Neuron (in vitro differentiated cells): ENCODE data around the gene SBK3.
"Not testable (repeated sequence)": the region's sequence is repeated elsewhere in the genome, so short reads cannot be mapped to it uniquely, and the experiment has no call there.

Source experiments
- H2AFZ ChIP-seq: one replicate; pipeline ENCODE4 v1.6.1; 2013; ENCODE audit warnings: low read depth, mild to moderate bottlenecking, inconsistent platforms, low read length, moderate library complexity
- H3K27me3 ChIP-seq: one replicate; pipeline ENCODE4 v1.6.1; 2013; ENCODE audit warnings: low read length; ENCODE audit not compliant: insufficient read depth
- H3K36me3 ChIP-seq: one replicate; pipeline ENCODE4 v1.6.1; 2013; ENCODE audit warnings: low read length; ENCODE audit not compliant: insufficient read depth
- H3K4me1 ChIP-seq: one replicate; pipeline ENCODE4 v1.6.1; 2013; ENCODE audit warnings: low read length; ENCODE audit not compliant: insufficient read depth
- H3K4me3 ChIP-seq: 2 replicates; pipeline ENCODE4 v1.5.1; 2013; ENCODE audit warnings: mild to moderate bottlenecking, low read length, moderate library complexity
- H3K9me3 ChIP-seq: one replicate; pipeline ENCODE4 v1.6.1; 2013; ENCODE audit warnings: low read length

SBK3 gene, protein sequence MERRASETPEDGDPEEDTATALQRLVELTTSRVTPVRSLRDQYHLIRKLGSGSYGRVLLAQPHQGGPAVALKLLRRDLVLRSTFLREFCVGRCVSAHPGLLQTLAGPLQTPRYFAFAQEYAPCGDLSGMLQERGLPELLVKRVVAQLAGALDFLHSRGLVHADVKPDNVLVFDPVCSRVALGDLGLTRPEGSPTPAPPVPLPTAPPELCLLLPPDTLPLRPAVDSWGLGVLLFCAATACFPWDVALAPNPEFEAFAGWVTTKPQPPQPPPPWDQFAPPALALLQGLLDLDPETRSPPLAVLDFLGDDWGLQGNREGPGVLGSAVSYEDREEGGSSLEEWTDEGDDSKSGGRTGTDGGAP

DNA sequence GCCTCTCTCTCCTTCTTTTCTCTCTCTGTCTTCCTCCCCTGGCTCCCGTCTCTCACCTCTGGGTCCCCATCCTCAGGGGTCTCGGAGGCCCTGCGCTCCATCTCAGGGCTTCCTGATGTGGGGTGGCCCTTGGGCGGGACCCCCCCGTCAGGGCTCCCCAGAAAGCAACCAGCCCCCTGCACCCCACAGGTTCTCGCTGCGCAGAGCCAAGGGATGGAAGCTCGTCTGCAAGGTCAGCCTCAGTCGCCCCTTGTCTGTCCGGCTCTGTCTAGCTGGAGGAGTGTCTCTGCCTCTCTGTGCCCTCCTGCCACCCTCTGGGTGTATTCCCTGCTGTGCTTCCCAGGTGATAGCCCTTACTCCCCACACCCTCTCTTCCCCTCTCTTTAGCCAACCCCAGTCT lies at the start of gene SBK3:
Gene SBK3 (minus strand): TSS at position 101 of the 400 bp plus-strand sequence. CDS start 0 bp downstream, at position 101.
- H3K9me3 ChIP-seq, result no peaks in the 10 kb centered on the region
- no peak within 1 kb of the TSS for H3K4me3 ChIP-seq
- H3K4me1 ChIP-seq, result peaks cover 26% of the 10 kb centered on the region
- H3K27me3 ChIP-seq, result no peaks in the 10 kb centered on the region
- H2AFZ ChIP-seq, result peak within 1 kb of the TSS; percentile 18
- no peaks in the 10 kb centered on the region for H3K36me3 ChIP-seq

DNA sequence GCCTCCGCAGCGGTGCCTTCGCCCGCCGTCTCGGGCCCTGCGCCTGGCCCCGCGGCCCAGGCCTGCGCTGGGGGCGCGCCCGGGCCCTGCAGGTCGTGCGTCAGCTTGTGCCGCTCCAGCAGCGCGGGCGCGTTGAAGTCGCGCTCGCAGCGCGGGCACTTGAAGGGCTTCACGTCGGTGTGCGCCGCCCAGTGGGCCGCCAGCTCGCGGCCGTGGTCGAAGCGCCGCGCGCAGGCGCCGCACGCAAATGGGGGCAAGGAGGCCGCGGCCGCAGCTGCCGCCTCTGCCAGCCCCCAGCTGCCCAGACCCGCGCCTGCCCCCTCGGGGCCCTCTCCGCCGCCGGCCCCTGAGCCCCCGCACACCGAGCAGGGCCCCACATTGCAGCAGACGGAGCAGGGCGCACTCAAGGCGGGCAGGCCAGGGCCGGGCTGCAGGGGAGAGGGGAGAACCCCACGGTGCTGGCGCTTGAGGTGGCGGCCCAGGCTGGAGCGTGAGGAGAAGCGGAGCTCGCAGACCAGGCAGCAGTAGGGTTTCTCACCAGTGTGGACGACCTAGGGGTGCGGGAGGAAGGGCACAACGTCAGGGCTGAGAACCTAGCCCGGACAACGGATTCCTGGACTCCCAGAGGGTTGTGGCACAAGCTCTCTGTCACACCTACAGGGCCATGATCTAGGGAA lies 47.9 kb upstream of the SBK3 start:
- H3K9me3 ChIP-seq, result peaks cover 6% of the 10 kb centered on the region
- H2AFZ ChIP-seq, result no peak overlapping the region
- peaks cover 51% of the 10 kb centered on the region for H3K36me3 ChIP-seq
- H3K4me3 ChIP-seq, result no peak overlapping the region
- H3K4me1 ChIP-seq, result no peaks in the 10 kb centered on the region
- H3K27me3 ChIP-seq, result no peaks in the 10 kb centered on the region

DNA sequence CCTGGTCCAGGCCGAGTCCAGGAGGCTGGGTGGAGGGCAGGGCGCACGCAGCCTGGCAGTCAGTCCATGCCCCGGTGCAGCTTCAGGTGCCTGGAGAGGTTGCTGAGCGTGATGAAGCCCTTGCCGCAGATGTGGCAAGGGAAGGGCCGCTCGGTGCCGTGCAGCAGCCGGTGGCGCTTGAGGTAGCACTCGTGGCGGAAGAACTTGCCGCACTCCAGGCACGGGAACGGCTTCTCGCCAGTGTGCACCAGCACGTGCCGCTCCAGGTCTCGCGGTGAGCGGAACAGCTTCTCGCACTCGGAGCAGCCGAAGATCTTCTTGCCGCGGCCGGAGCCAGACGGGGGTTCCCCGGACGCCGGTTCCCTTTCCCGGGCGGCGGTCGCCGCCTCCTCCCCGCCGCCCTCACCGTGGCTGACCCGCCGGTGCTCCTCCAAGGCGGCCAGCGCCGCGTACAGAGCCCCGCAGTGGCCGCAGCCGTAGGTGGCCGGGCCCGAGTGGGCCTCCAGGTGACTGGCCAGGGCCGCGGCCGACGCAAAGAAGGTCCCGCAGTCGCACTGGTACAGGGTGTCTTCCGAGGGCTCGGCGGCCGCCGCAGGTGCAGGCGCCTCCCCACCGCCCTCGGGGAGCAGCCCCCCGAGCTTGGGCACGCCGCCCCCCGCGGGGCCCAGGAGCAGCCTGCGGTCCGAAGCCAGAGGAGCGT lies 47.2 kb upstream of the SBK3 start:
- no peak overlapping the region for H3K4me3 ChIP-seq
- H3K27me3 ChIP-seq, result no peaks in the 10 kb centered on the region

DNA sequence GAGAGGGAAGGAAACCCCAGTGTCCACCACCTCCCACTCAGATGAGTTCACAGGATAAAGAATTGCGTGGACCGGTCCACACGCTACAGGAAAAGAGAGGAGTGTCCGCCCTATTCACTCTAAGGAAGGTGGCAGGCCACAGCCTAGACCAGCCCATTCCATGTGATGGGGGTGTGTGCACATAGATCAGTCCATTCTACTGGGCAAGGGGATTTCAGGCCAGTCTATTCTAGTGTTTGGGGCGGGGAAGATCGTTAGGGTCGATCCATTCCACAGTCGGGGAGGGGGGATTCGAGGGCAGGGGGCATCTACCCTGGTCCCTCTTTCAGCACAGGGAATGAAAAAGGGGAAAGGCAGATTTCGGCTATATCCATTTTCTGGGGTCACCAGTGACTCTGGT lies 46.2 kb upstream of the SBK3 start:
- H3K9me3 ChIP-seq, result peaks cover 6% of the 10 kb centered on the region
- H2AFZ ChIP-seq, result no peak overlapping the region
- peaks cover 43% of the 10 kb centered on the region for H3K36me3 ChIP-seq
- H3K4me3 ChIP-seq, result no peak overlapping the region
- peaks cover 7% of the 10 kb centered on the region for H3K4me1 ChIP-seq
- H3K27me3 ChIP-seq, result no peaks in the 10 kb centered on the region

More for the DNA sequence above, 47.2 kb upstream of the SBK3 start:
- Histone ChIP-seq H3K4me1 (peaks cover under 1% of the 10 kb centered on the region), H3K36me3 (peaks cover 50% of the 10 kb centered on the region), H3K9me3 (peaks cover 6% of the 10 kb centered on the region), H2AFZ (no peak overlapping the region)

DNA sequence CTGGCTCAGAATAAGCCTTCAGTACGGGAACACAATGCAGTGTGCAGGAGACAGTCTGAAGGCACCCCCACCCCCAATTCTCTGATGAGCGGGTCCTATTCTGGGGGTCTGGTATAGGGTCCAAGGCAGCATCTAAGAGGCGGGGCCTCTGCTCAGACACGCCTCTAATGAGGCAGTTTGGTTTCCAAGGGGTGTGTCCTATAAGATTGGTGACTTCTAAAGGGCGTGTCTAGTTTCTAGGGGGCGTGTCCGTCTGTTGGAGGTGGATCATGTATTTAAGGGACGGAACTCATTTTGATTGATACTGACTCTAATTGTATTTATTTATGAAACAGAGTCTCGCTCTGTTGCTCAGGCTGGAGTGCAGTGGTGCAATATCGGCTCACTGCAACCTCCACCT lies 45.3 kb upstream of the SBK3 start:
- Histone ChIP-seq H3K4me1 (peaks cover 13% of the 10 kb centered on the region), H3K9me3 (no peaks in the 10 kb centered on the region), H3K4me3 (no peak overlapping the region), H3K27me3 (no peaks in the 10 kb centered on the region), H3K36me3 (peaks cover 33% of the 10 kb centered on the region), H2AFZ (no peak overlapping the region)

DNA sequence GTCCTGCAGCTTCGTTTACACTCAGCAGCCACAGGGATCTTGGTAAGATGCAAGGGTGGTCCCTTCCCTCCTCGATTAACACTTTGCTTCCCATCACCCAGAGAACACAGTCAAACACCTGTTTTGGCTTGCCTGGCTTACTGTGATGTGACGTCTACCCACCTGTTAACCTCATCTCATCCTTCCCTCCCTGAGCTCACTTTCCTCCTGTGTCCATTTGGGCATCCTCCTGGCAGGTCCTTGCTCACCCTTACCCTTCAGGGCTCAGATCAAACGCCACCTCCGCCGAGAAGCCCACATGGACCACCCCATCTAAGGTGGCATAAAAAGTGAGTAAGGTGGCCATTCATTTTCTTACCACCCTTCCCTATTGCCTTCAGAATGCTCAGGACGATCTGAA lies 44.8 kb upstream of the SBK3 start:
- H3K4me1 ChIP-seq, result peaks cover 13% of the 10 kb centered on the region
- H2AFZ ChIP-seq, result no peak overlapping the region
- H3K27me3 ChIP-seq, result no peaks in the 10 kb centered on the region

DNA sequence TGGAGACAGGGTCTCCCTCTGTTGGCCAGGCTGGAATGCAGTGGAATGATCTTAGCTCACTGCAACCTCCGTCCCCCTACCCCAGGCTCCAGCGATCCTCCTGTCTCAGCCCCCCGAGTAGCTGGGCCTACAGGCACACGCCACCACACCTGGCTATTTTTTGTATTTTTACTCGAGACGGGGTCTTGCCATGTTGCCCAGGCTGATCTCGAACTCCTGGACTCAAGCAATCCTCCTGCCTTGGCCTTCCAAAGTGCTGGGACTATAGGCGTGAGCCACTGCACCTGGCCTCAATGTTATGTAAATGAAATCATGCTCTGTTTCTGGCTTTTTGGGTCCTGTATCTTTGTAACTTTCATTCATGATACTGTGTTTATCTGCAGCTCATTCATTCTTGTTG lies 43.4 kb upstream of the SBK3 start:
- Histone ChIP-seq H3K27me3 (no peaks in the 10 kb centered on the region), H3K4me3 (no peak overlapping the region), H3K36me3 (peaks cover 18% of the 10 kb centered on the region), H3K4me1 (peaks cover 13% of the 10 kb centered on the region), H3K9me3 (no peaks in the 10 kb centered on the region), H2AFZ (no peak overlapping the region)

More for the DNA sequence above, 44.8 kb upstream of the SBK3 start:
- Histone ChIP-seq H3K36me3 (peaks cover 28% of the 10 kb centered on the region), H3K4me3 (no peak overlapping the region), H3K9me3 (no peaks in the 10 kb centered on the region)

DNA sequence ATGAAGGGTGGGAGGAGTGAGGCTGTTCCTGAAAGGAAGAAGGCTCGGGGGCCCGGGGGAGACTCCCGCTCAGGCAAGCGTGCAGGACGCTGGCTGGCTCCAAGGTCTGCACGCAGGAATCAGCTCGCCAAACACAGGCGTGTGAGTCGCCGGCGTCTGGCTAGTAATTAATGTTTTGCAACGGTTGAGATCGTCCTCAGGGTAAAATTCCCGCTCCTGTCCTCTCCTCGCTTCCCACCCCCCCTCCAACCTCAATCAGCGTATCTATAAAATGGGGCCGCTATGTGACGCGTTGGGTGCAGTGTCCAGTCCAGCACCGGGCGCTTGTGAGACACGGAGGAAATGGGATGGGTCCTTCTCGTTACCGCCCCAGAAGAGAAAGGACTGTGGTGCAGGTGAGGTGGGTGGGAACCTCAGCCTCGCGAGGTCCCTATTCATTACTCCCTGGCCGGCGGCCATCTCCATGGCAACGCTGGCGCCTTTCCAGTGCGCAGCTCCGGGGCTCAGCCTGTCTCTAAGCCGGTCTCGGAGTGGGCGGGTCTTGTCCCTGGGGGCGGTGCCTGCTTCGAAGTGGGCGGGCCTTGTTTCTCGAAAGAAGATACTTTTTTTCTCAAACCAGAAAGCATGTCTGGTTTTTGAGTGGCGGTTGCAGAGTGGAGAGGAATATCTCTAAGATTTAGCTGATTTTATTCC lies 41.8 kb upstream of the SBK3 start:
- peak overlapping the region; percentile 38 for H3K4me3 ChIP-seq

DNA sequence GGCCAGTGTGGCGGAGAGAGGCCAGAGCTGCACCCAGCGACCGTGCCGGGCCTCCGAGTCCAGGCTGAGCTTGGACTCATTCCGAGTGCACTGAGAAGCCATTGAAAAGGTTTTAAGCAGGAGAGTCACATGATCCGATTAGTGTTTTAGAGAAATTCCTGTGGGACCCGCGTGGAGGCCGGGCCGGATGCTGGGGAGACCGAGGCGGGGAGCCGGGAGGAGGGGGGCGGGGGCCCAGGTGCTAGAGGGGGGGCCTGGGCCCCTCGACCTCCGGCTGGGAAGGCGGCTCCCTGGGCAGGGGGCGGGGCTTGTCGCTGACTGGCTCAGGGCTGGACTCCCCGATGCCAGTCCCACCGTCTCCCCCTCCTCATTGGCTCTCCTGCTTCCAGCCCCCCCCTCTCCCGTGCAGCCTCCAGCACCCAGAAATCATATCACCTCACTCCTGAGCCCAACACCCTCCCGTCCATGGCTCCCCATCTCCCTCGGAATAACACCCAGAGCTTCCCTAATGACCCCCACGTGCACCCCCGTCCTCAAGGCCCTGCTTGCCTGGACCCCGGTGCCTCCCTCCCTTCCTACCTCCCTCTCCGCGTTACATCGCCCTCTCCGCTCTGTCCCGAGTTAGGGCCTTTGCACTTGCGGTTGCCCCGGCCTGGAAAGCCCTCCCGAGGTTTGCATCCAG lies 40.5 kb upstream of the SBK3 start:
- Histone ChIP-seq H3K27me3 (no peaks in the 10 kb centered on the region), H2AFZ (peak overlapping the region; percentile 74), H3K4me1 (peaks cover 13% of the 10 kb centered on the region), H3K9me3 (no peaks in the 10 kb centered on the region), H3K4me3 (peak overlapping the region; percentile 12), H3K36me3 (no peaks in the 10 kb centered on the region)

More for the DNA sequence above, 41.8 kb upstream of the SBK3 start:
- peak overlapping the region; percentile 7 for H2AFZ ChIP-seq
- H3K27me3 ChIP-seq, result no peaks in the 10 kb centered on the region
- H3K36me3 ChIP-seq, result peaks cover 8% of the 10 kb centered on the region
- H3K9me3 ChIP-seq, result no peaks in the 10 kb centered on the region
- H3K4me1 ChIP-seq, result peaks cover 13% of the 10 kb centered on the region

DNA sequence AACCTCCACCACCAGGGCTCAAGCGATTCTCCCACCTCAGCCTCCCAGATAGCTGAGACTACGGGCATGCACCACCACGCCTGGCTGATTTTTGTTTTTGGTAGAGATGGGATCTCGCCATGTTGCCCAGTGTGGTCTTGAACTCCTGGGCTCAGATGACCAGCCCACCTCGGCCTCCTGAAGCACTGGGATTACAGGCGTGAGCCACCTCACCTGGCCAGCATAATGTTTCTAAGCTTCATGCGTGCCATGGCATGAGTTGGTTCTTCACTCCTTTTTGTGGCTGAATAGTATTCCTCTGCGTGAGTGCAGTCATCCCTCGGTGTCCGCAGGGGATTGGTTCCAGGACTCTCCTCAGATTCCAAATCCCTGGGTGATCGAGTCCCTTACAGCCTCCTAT lies 39.5 kb upstream of the SBK3 start:
- no peaks in the 10 kb centered on the region for H3K9me3 ChIP-seq
- H3K36me3 ChIP-seq, result no peaks in the 10 kb centered on the region
- no peak overlapping the region for H3K4me3 ChIP-seq
- H2AFZ ChIP-seq, result no peak overlapping the region
- H3K4me1 ChIP-seq, result peaks cover 13% of the 10 kb centered on the region
- no peaks in the 10 kb centered on the region for H3K27me3 ChIP-seq

DNA sequence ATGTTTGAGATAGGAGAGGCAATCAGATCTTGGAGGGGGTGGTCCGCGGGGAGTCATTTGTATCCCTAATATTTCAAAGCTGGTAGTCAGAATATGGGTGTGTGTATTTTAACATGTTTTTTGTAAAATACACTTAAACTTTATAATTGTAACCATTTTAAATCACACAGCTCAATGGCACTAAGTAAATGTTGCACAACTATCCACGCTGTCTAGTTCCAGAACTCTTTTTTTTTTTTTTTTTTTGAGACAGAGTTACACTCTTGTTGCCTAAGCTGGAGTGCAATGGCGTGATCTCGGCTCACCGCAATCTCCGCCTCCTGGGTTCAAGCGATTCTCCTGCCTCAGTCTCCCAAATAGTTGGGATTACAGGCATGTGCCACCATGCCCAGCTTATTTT lies 38.6 kb upstream of the SBK3 start:
- H3K27me3 ChIP-seq, result not testable (repeated sequence)

DNA sequence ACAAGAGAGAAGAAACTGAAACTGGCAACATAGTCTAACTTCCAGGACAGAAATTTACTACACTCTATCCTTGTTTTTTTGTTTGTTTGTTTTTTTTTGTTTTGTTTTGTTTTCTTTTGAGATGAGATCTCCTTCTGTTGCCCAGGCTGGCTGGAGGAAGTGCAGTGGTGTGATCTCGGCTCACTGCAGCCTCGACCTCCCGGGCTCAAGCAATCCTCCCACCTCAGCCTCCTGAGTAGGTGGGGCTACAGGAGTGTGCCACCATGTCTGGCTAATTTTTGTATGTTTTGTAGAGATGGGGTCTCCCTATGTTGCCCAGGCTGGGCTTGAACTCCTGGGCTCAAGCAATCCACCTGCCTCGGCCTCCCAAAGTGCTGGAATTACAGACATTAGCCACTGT lies 36.9 kb upstream of the SBK3 start:
- not testable (repeated sequence) for H3K27me3 ChIP-seq, H3K9me3 ChIP-seq, H3K36me3 ChIP-seq, H2AFZ ChIP-seq, H3K4me3 ChIP-seq
- peaks cover 14% of the 10 kb centered on the region for H3K4me1 ChIP-seq

More for the DNA sequence above, 38.6 kb upstream of the SBK3 start:
- H3K4me1 ChIP-seq, result peaks cover 16% of the 10 kb centered on the region
- not testable (repeated sequence) for H3K36me3 ChIP-seq, H2AFZ ChIP-seq, H3K9me3 ChIP-seq, H3K4me3 ChIP-seq
